Ovary (tissue), 3 donors: ENCODE data around the gene ADARB2.

Source experiments
- EP300 ChIP-seq: sonication (generic); formaldehyde crosslinking; IDR thresholded peaks from one replicate; pipeline ENCODE4 v1.6.1; 2017; ENCODE audit warnings: antibody characterized with exemption
- POLR2A ChIP-seq: fragments of 450-650 bp; IDR thresholded peaks from one replicate; pipeline ENCODE4 v1.6.1; 2017; ENCODE audit warnings: antibody characterized with exemption, mild to moderate bottlenecking, moderate library complexity
- TF ChIP-seq, protein P1 (sequence below), 3 donors: fragments of 450-650 bp in 2 of 3; fragments of 200-600 bp in 1 of 3; IDR thresholded peaks; one replicate each; pipeline versions ENCODE4 v1.5.1 to v1.8.0; 2016 to 2022; ENCODE audit warnings: antibody characterized with exemption in 3 of 3, mild to moderate bottlenecking in 1 of 3
- donor health status: DM: no; HTN: no; CAD: no.

GRCh38 chr10:1657479-1657878 lies 79.8 kb downstream of the ADARB2 start:
- TF ChIP-seq, protein P1, sequence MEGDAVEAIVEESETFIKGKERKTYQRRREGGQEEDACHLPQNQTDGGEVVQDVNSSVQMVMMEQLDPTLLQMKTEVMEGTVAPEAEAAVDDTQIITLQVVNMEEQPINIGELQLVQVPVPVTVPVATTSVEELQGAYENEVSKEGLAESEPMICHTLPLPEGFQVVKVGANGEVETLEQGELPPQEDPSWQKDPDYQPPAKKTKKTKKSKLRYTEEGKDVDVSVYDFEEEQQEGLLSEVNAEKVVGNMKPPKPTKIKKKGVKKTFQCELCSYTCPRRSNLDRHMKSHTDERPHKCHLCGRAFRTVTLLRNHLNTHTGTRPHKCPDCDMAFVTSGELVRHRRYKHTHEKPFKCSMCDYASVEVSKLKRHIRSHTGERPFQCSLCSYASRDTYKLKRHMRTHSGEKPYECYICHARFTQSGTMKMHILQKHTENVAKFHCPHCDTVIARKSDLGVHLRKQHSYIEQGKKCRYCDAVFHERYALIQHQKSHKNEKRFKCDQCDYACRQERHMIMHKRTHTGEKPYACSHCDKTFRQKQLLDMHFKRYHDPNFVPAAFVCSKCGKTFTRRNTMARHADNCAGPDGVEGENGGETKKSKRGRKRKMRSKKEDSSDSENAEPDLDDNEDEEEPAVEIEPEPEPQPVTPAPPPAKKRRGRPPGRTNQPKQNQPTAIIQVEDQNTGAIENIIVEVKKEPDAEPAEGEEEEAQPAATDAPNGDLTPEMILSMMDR (IDR thresholded peaks at IDR 0.05) = no peak
- TF ChIP-seq POLR2A (no peak), EP300 (no peak)
